NCI-H446 treated with DMSO at 0.1 percent for 48 hours (cell line): ENCODE data around the gene DEPP1.

ENCODE experiments used
- DNase-seq: peaks from one replicate; lab custom pipeline; 2025; lab: John Stamatoyannopoulos, UW

DEPP1 gene

GRCh38 chr10:44965651-44966097 is 12.9 kb downstream of the DEPP1 start:
- no peak for DNase-seq

- DNase-seq, result no peak
These were observed 13.5 kb downstream of the DEPP1 start for GRCh38 chr10:44965104-44965503.

GRCh38 chr10:44963772-44964633 is 14.6 kb downstream of the DEPP1 start:
- DNase-seq, result no peak

GRCh38 chr10:44962870-44963738 is 15.5 kb downstream of the DEPP1 start:
- no peak for DNase-seq

GRCh38 chr10:44961931-44962750 is 16.5 kb downstream of the DEPP1 start:
- no peak for DNase-seq

GRCh38 chr10:44961230-44961571 is 17.4 kb downstream of the DEPP1 start:
- DNase-seq, result no peak

- DNase-seq, result no peak
These were observed 18.0 kb downstream of the DEPP1 start for GRCh38 chr10:44960482-44961229.

GRCh38 chr10:44960088-44960460 is 18.5 kb downstream of the DEPP1 start:
- no peak for DNase-seq

- peak; percentile 45 for DNase-seq
These were observed 19.1 kb downstream of the DEPP1 start, which contains the start of gene RASSF4 for GRCh38 chr10:44959247-44960087. TSS of gene RASSF4 (plus strand) at chr10:44959802. CDS start at chr10:44970203, 10,401 bp downstream.

- no peak for DNase-seq
These were observed 19.7 kb downstream of the DEPP1 start for GRCh38 chr10:44958898-44959246.

- DNase-seq, result no peak
These were observed 20.3 kb downstream of the DEPP1 start for GRCh38 chr10:44958196-44958897.

- no peak for DNase-seq
These were observed 21.6 kb downstream of the DEPP1 start for GRCh38 chr10:44956717-44957706.

GRCh38 chr10:44956226-44956625 is 22.4 kb downstream of the DEPP1 start:
- DNase-seq, result no peak

GRCh38 chr10:44955413-44956070 is 23.1 kb downstream of the DEPP1 start:
- peak; percentile 12 for DNase-seq

GRCh38 chr10:44954962-44955361 is 23.6 kb downstream of the DEPP1 start:
- DNase-seq, result no peak

- DNase-seq, result no peak
These were observed 24.6 kb downstream of the DEPP1 start for GRCh38 chr10:44954042-44954441.

GRCh38 chr10:44952779-44953231 is 25.8 kb downstream of the DEPP1 start:
- DNase-seq, result no peak
